GM23338 (cell line): Measurements from ENCODE around the gene ZNF592. TPM values are rescaled to one million over a fixed set of nuclear protein-coding genes. Genes with fewer than 3 reads are reported as not detected.

Experiments
- ATAC-seq: fragments of 200-7000 bp; cut with Tn5 transposase; 3 replicates; pipeline ENCODE4 v1.9.1; 2020
- DNase-seq: peaks from one replicate; pipeline ENCODE4 v3.0.0-alpha.2; 2015; ENCODE audit warnings: low spot score
- H2AFZ ChIP-seq: fragments of 200-600 bp; sonication (generic); 2 replicates; pipeline ENCODE4 v1.8.0; 2016; ENCODE audit warnings: antibody characterized with exemption, mild to moderate bottlenecking, moderate library complexity
- H3F3A ChIP-seq: fragments of 200-600 bp; sonication (generic); replicated peaks from 2 replicates; pipeline ENCODE4 v1.8.0; 2017; ENCODE audit warnings: antibody characterized with exemption, mixed run types, low read depth
- H3K27ac ChIP-seq: fragments of 200-600 bp; sonication (generic); 2 replicates; pipeline ENCODE4 v1.6.1; 2016; ENCODE audit warnings: low read depth
- H3K27me3 ChIP-seq: fragments of 200-600 bp; sonication (generic); 2 replicates; pipeline ENCODE4 v1.8.0; 2016; ENCODE audit warnings: mild to moderate bottlenecking, mixed run types, moderate library complexity; ENCODE audit not compliant: insufficient read depth
- H3K36me3 ChIP-seq: fragments of 200-600 bp; sonication (generic); 2 replicates; pipeline ENCODE4 v1.8.0; 2016; ENCODE audit warnings: mild to moderate bottlenecking; ENCODE audit not compliant: insufficient read depth
- H3K4me1 ChIP-seq: fragments of 200-600 bp; sonication (generic); 2 replicates; pipeline ENCODE4 v1.8.0; 2016; ENCODE audit warnings: mild to moderate bottlenecking, moderate library complexity; ENCODE audit not compliant: insufficient read depth
- H3K4me2 ChIP-seq: fragments of 200-600 bp; sonication (generic); 2 replicates; pipeline ENCODE4 v1.7.1; 2017; ENCODE audit warnings: mixed run types
- H3K4me3 ChIP-seq: fragments of 200-600 bp; sonication (generic); 2 replicates; pipeline ENCODE4 v1.6.1; 2016; ENCODE audit warnings: mixed run types
- H3K79me2 ChIP-seq: fragments of 200-600 bp; sonication (generic); replicated peaks from 2 replicates; pipeline ENCODE4 v1.8.0; 2017; ENCODE audit warnings: mild to moderate bottlenecking; ENCODE audit not compliant: insufficient read depth
- H3K9me2 ChIP-seq: fragments of 200-600 bp; sonication (generic); 2 replicates; pipeline ENCODE4 v1.8.0; 2017; ENCODE audit not compliant: insufficient read depth
- H4K20me1 ChIP-seq: fragments of 200-600 bp; sonication (generic); replicated peaks from 2 replicates; pipeline ENCODE4 v1.8.0; 2017; ENCODE audit warnings: mild to moderate bottlenecking; ENCODE audit not compliant: insufficient read depth
- H3K27ac Mint-ChIP-seq: 2 replicates; pipeline ENCODE4 v1.8.0; 2020; ENCODE audit warnings: inconsistent platforms, mild to moderate bottlenecking, moderate library complexity, mixed read lengths
- H3K27me3 Mint-ChIP-seq: 3 replicates; pipeline ENCODE4 v1.8.0; 2022; ENCODE audit warnings: low read depth, mild to moderate bottlenecking, moderate library complexity, mixed read lengths, inconsistent platforms; ENCODE audit not compliant: insufficient read depth, poor library complexity
- H3K36me3 Mint-ChIP-seq: 3 replicates; pipeline ENCODE4 v1.8.0; 2021; ENCODE audit warnings: low read depth, mild to moderate bottlenecking, inconsistent platforms, moderate library complexity, mixed read lengths
- H3K4me1 Mint-ChIP-seq: 3 replicates; pipeline ENCODE4 v1.8.0; 2020; ENCODE audit warnings: mild to moderate bottlenecking, inconsistent platforms, mixed read lengths
- H3K4me3 Mint-ChIP-seq: 3 replicates; pipeline ENCODE4 v1.8.0; 2021; ENCODE audit warnings: moderate library complexity, mild to moderate bottlenecking, inconsistent platforms, mixed read lengths
- H3K9me3 Mint-ChIP-seq: 3 replicates; pipeline ENCODE4 v1.8.0; 2020; ENCODE audit warnings: moderate library complexity, mild to moderate bottlenecking, inconsistent platforms, mixed read lengths
- CREB1 ChIP-seq: fragments of 250-450 bp; sonication (Bioruptor Pico); IDR thresholded peaks from 2 replicates; pipeline ENCODE4 v1.5.0; 2020; ENCODE audit warnings: low read depth, mild to moderate bottlenecking, moderate library complexity
- EZH2 ChIP-seq: fragments of 200-600 bp; sonication (generic); IDR thresholded peaks from one replicate; pipeline ENCODE4 v1.8.0; 2017; ENCODE audit warnings: antibody characterized with exemption, mild to moderate bottlenecking, low read depth; ENCODE audit not compliant: unreplicated experiment
- EZH2phosphoT487 ChIP-seq: fragments of 200-600 bp; sonication (generic); IDR thresholded peaks from one replicate; pipeline ENCODE4 v1.8.1; 2018; ENCODE audit warnings: antibody characterized with exemption; ENCODE audit not compliant: unreplicated experiment
- JUNB ChIP-seq: IDR thresholded peaks from one replicate; pipeline ENCODE4 v1.6.1; 2016; ENCODE audit warnings: antibody characterized with exemption; ENCODE audit not compliant: unreplicated experiment
- NANOG ChIP-seq: IDR thresholded peaks from 2 replicates; pipeline ENCODE4 v1.6.1; 2016; ENCODE audit warnings: antibody characterized with exemption, borderline replicate concordance
- POLR2AphosphoS5 ChIP-seq: IDR thresholded peaks from 2 replicates; pipeline ENCODE4 v1.6.1; 2016; ENCODE audit warnings: antibody characterized with exemption, low read depth
- STAT1 ChIP-seq: IDR thresholded peaks from one replicate; pipeline ENCODE4 v1.6.1; 2016; ENCODE audit warnings: antibody characterized with exemption; ENCODE audit not compliant: unreplicated experiment
- ZNF114 ChIP-seq: fragments of 250-450 bp; sonication (Bioruptor Pico); IDR thresholded peaks from 2 replicates; pipeline ENCODE4 v1.5.0; 2020; ENCODE audit warnings: mild to moderate bottlenecking, moderate library complexity
- ZNF331 ChIP-seq: fragments of 250-450 bp; sonication (Bioruptor Pico); IDR thresholded peaks from 2 replicates; pipeline ENCODE4 v1.5.0; 2020; ENCODE audit warnings: low read depth, mild to moderate bottlenecking, moderate library complexity
- polyA plus RNA-seq: library from polyadenylated mRNA; unstranded; fragments of >200 nt; fragmentation: Nextera tagmentation; extraction: Ambion mirVana; gene quantifications from 2 replicates; pipeline ENCODE4 v1.2.1, GENCODE V29; 2016
- total RNA-seq: library from RNA; depleted of rRNA; stranded (reverse); fragments of >200 nt; shearing (Covaris generic); gene quantifications from 2 replicates; pipeline ENCODE4 v1.2.3, GENCODE V29; 2014
- TF ChIP-seq, protein P1 (sequence below): IDR thresholded peaks from 2 replicates; pipeline ENCODE4 v1.6.1; 2016; ENCODE audit warnings: antibody characterized with exemption
- TF ChIP-seq, protein P2 (sequence below), 2 experiments: fragments of 200-600 bp in 1 of 2; sonication (generic) in 1 of 2; conservative IDR thresholded peaks; 2 replicates each; pipeline versions ENCODE4 v1.5.1 to v1.6.1; 2016 to 2017; ENCODE audit warnings: antibody characterized with exemption in 2 of 2, low read depth in 2 of 2, mild to moderate bottlenecking in 2 of 2, moderate library complexity in 1 of 2
- TF ChIP-seq, protein P3 (sequence below): IDR thresholded peaks from one replicate; pipeline ENCODE4 v1.6.1; 2018; ENCODE audit warnings: antibody characterized with exemption; ENCODE audit not compliant: unreplicated experiment
- TF ChIP-seq, protein P4 (sequence below): fragments of 250-450 bp; sonication (Bioruptor Pico); IDR thresholded peaks from 2 replicates; pipeline ENCODE4 v1.5.0; 2020; ENCODE audit warnings: mild to moderate bottlenecking, moderate library complexity

ZNF592 gene
- total and polyA plus RNA-seq, 2 experiments from 2014 or later, result 4.4 to 21.4 TPM

DNA sequence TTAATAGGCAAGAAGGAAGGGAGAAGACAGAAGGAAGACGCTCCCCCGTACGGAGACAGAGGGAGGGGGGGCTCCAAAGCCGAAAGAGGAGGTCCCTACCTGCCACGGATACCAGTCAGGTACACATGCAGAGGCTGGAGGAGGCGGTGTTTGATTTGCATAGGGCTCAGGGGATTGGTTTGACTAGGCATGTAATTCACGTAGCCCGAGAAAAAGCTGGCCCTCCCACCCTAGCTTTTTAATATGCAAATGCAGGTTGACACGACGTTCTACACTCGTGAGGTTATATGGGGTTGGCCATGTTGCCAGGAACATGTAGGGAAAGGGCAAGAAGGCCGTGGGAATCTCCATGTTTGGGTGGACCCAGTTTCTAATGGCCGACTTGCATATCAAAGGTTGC, 29.8 kb downstream of the ZNF592 start:
- peak overlapping the region; percentile 63; the same call in 1 of the 2 replicates for H3K4me2 ChIP-seq
- H3K9me2 ChIP-seq, result no peaks in the 10 kb centered on the region
- no peak overlapping the region for H3K27ac ChIP-seq
- peak overlapping the region; percentile 10; the same call in 2 of the 3 replicates for H3K4me3 Mint-ChIP-seq
- H3K4me3 ChIP-seq, result peak overlapping the region; percentile 30; the same call in 1 of the 2 replicates
- no peaks in the 10 kb centered on the region for H3K27me3 ChIP-seq
- no peak overlapping the region for H2AFZ ChIP-seq
- H3K27ac Mint-ChIP-seq, result peak overlapping the region; percentile 19
- ATAC-seq (peak; percentile 95), DNase-seq (peak; percentile 74)
- H3K4me1 Mint-ChIP-seq, result peaks cover 16% of the 10 kb centered on the region
- H3K4me1 ChIP-seq, result peaks cover 9% of the 10 kb centered on the region; the same call in 1 of the 2 replicates
- peaks cover 7% of the 10 kb centered on the region; the same call in 1 of the 2 replicates for H3K36me3 ChIP-seq
- H3K36me3 Mint-ChIP-seq, result peaks cover 27% of the 10 kb centered on the region
- H3F3A ChIP-seq, result no peaks in the 10 kb centered on the region
- H3K27me3 Mint-ChIP-seq, result peaks cover 15% of the 10 kb centered on the region
- H3K9me3 Mint-ChIP-seq, result no peaks in the 10 kb centered on the region
- TF ChIP-seq JUNB (no peak), EZH2phosphoT487 (no peak), ZNF331 (CRISPR knock-in tag) (no peak), NANOG (no peak), ZNF114 (CRISPR knock-in tag) (no peak), EZH2 (no peak), CREB1 (CRISPR knock-in tag) (no peak), POLR2AphosphoS5 (no peak), STAT1 (no peak)
- TF ChIP-seq, protein P1, sequence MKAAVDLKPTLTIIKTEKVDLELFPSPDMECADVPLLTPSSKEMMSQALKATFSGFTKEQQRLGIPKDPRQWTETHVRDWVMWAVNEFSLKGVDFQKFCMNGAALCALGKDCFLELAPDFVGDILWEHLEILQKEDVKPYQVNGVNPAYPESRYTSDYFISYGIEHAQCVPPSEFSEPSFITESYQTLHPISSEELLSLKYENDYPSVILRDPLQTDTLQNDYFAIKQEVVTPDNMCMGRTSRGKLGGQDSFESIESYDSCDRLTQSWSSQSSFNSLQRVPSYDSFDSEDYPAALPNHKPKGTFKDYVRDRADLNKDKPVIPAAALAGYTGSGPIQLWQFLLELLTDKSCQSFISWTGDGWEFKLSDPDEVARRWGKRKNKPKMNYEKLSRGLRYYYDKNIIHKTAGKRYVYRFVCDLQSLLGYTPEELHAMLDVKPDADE, result no peak
- TF ChIP-seq, protein P2, sequence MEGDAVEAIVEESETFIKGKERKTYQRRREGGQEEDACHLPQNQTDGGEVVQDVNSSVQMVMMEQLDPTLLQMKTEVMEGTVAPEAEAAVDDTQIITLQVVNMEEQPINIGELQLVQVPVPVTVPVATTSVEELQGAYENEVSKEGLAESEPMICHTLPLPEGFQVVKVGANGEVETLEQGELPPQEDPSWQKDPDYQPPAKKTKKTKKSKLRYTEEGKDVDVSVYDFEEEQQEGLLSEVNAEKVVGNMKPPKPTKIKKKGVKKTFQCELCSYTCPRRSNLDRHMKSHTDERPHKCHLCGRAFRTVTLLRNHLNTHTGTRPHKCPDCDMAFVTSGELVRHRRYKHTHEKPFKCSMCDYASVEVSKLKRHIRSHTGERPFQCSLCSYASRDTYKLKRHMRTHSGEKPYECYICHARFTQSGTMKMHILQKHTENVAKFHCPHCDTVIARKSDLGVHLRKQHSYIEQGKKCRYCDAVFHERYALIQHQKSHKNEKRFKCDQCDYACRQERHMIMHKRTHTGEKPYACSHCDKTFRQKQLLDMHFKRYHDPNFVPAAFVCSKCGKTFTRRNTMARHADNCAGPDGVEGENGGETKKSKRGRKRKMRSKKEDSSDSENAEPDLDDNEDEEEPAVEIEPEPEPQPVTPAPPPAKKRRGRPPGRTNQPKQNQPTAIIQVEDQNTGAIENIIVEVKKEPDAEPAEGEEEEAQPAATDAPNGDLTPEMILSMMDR (conservative IDR thresholded peaks at IDR 0.05; ENCODE audit: low read depth in 2 of 2), result no peak
- TF ChIP-seq, protein P3, sequence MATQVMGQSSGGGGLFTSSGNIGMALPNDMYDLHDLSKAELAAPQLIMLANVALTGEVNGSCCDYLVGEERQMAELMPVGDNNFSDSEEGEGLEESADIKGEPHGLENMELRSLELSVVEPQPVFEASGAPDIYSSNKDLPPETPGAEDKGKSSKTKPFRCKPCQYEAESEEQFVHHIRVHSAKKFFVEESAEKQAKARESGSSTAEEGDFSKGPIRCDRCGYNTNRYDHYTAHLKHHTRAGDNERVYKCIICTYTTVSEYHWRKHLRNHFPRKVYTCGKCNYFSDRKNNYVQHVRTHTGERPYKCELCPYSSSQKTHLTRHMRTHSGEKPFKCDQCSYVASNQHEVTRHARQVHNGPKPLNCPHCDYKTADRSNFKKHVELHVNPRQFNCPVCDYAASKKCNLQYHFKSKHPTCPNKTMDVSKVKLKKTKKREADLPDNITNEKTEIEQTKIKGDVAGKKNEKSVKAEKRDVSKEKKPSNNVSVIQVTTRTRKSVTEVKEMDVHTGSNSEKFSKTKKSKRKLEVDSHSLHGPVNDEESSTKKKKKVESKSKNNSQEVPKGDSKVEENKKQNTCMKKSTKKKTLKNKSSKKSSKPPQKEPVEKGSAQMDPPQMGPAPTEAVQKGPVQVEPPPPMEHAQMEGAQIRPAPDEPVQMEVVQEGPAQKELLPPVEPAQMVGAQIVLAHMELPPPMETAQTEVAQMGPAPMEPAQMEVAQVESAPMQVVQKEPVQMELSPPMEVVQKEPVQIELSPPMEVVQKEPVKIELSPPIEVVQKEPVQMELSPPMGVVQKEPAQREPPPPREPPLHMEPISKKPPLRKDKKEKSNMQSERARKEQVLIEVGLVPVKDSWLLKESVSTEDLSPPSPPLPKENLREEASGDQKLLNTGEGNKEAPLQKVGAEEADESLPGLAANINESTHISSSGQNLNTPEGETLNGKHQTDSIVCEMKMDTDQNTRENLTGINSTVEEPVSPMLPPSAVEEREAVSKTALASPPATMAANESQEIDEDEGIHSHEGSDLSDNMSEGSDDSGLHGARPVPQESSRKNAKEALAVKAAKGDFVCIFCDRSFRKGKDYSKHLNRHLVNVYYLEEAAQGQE, result no peak
- TF ChIP-seq, protein P4, sequence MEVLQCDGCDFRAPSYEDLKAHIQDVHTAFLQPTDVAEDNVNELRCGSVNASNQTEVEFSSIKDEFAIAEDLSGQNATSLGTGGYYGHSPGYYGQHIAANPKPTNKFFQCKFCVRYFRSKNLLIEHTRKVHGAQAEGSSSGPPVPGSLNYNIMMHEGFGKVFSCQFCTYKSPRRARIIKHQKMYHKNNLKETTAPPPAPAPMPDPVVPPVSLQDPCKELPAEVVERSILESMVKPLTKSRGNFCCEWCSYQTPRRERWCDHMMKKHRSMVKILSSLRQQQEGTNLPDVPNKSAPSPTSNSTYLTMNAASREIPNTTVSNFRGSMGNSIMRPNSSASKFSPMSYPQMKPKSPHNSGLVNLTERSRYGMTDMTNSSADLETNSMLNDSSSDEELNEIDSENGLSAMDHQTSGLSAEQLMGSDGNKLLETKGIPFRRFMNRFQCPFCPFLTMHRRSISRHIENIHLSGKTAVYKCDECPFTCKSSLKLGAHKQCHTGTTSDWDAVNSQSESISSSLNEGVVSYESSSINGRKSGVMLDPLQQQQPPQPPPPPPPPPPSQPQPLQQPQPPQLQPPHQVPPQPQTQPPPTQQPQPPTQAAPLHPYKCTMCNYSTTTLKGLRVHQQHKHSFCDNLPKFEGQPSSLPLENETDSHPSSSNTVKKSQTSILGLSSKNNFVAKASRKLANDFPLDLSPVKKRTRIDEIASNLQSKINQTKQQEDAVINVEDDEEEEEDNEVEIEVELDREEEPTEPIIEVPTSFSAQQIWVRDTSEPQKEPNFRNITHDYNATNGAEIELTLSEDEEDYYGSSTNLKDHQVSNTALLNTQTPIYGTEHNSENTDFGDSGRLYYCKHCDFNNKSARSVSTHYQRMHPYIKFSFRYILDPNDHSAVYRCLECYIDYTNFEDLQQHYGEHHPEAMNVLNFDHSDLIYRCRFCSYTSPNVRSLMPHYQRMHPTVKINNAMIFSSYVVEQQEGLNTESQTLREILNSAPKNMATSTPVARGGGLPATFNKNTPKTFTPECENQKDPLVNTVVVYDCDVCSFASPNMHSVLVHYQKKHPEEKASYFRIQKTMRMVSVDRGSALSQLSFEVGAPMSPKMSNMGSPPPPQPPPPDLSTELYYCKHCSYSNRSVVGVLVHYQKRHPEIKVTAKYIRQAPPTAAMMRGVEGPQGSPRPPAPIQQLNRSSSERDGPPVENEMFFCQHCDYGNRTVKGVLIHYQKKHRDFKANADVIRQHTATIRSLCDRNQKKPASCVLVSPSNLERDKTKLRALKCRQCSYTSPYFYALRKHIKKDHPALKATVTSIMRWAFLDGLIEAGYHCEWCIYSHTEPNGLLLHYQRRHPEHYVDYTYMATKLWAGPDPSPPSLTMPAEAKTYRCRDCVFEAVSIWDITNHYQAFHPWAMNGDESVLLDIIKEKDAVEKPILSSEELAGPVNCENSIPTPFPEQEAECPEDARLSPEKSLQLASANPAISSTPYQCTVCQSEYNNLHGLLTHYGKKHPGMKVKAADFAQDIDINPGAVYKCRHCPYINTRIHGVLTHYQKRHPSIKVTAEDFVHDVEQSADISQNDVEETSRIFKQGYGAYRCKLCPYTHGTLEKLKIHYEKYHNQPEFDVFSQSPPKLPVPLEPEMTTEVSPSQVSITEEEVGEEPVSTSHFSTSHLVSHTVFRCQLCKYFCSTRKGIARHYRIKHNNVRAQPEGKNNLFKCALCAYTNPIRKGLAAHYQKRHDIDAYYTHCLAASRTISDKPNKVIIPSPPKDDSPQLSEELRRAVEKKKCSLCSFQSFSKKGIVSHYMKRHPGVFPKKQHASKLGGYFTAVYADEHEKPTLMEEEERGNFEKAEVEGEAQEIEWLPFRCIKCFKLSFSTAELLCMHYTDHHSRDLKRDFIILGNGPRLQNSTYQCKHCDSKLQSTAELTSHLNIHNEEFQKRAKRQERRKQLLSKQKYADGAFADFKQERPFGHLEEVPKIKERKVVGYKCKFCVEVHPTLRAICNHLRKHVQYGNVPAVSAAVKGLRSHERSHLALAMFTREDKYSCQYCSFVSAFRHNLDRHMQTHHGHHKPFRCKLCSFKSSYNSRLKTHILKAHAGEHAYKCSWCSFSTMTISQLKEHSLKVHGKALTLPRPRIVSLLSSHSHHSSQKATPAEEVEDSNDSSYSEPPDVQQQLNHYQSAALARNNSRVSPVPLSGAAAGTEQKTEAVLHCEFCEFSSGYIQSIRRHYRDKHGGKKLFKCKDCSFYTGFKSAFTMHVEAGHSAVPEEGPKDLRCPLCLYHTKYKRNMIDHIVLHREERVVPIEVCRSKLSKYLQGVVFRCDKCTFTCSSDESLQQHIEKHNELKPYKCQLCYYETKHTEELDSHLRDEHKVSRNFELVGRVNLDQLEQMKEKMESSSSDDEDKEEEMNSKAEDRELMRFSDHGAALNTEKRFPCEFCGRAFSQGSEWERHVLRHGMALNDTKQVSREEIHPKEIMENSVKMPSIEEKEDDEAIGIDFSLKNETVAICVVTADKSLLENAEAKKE (CRISPR knock-in tag), result no peak
- peaks cover 9% of the 10 kb centered on the region for H4K20me1 ChIP-seq
- H3K79me2 ChIP-seq, result peaks cover 59% of the 10 kb centered on the region
